Glutamatergic neuron (in vitro differentiated cells): ENCODE measurements around the gene BCL2. TPM values are rescaled to one million over a fixed set of nuclear protein-coding genes. Genes with fewer than 3 reads are reported as not detected.
A peak's percentile ranks its signal among the peaks of the same experiment; 100 is the strongest.

Experiments used
- DNase-seq: peaks from one replicate; pipeline ENCODE4 v3.0.0; 2022
- H3K27ac Mint-ChIP-seq: one replicate; pipeline ENCODE4 v1.8.0; 2020; ENCODE audit warnings: mild to moderate bottlenecking, mixed read lengths, inconsistent platforms; ENCODE audit not compliant: unreplicated experiment
- H3K27me3 Mint-ChIP-seq: one replicate; pipeline ENCODE4 v1.8.0; 2020; ENCODE audit warnings: mild to moderate bottlenecking, moderate library complexity, mixed read lengths, inconsistent platforms; ENCODE audit not compliant: unreplicated experiment
- H3K36me3 Mint-ChIP-seq: one replicate; pipeline ENCODE4 v1.8.0; 2020; ENCODE audit warnings: mild to moderate bottlenecking, mixed read lengths, inconsistent platforms; ENCODE audit not compliant: unreplicated experiment
- H3K4me1 Mint-ChIP-seq: one replicate; pipeline ENCODE4 v1.8.0; 2020; ENCODE audit warnings: mild to moderate bottlenecking, low read depth, mixed read lengths, inconsistent platforms; ENCODE audit not compliant: unreplicated experiment
- H3K4me3 Mint-ChIP-seq: one replicate; pipeline ENCODE4 v1.8.0; 2020; ENCODE audit warnings: mild to moderate bottlenecking, mixed read lengths, inconsistent platforms; ENCODE audit not compliant: unreplicated experiment
- H3K9me3 Mint-ChIP-seq: one replicate; pipeline ENCODE4 v1.8.0; 2020; ENCODE audit warnings: mild to moderate bottlenecking, moderate library complexity, mixed read lengths, inconsistent platforms; ENCODE audit not compliant: unreplicated experiment
- total RNA-seq: library from RNA; stranded (reverse); fragmentation: NEBNext Ultra II Directional; extraction: Animal tissue kit (Norgen Biotek cat#: 25700); gene quantifications from one replicate; pipeline ENCODE4 v1.2.1, GENCODE V29; 2021; ENCODE audit not compliant: unreplicated experiment
- TF ChIP-seq, protein P1 (sequence below): fragments of 200-600 bp; sonication (generic); IDR thresholded peaks from one replicate; pipeline ENCODE4 v1.5.0; 2021; ENCODE audit not compliant: partially characterized antibody, unreplicated experiment

BCL2 gene
- total RNA-seq, 1 donor from 2014 or later = 6.8 TPM

DNA sequence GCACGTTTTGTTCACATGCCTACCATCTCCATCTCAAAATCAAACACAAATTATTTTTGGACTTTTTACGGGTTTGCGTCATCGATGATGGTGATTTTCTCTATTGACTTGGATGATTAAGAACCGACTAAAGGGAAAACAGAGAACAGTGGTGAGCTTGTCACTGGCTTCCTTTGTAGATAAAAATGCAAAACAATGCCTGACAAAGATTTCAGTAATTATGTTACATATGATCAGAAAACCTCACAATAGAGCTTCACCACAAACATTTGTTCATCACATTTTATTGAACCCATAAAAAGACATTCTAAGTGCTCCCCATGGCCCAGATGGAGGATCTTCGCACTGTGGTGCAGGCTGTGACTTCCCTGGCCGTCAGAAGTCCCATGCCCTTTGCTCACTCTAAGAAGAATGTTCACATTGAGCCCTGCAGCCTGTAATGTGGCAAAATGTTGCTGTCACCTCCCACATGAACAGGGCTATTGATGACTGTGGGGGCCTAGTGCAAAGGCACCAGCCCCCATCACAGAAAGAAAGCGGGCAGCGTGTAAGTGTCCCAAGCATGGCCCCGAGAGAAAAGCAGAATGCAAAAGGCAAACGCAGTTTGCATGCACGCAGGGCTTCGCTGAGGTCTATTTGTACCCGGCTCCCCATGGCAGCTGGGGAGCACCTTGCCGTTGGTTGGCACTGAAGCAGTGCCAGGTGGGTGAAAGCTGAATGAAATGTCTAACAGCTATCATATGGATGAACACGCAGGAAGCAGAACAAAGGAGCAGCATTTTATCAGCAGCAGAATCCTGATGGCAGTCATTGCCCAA is 60.6 kb downstream of the BCL2 start:
- Mint-ChIP-seq H3K4me3 (peak overlapping the region; percentile 60), H3K9me3 (peaks cover 5% of the 10 kb centered on the region), H3K36me3 (peaks cover 4% of the 10 kb centered on the region), H3K27ac (peak overlapping the region; percentile 75), H3K4me1 (peaks cover 34% of the 10 kb centered on the region), H3K27me3 (peaks cover 5% of the 10 kb centered on the region)
- TF ChIP-seq, protein P1, sequence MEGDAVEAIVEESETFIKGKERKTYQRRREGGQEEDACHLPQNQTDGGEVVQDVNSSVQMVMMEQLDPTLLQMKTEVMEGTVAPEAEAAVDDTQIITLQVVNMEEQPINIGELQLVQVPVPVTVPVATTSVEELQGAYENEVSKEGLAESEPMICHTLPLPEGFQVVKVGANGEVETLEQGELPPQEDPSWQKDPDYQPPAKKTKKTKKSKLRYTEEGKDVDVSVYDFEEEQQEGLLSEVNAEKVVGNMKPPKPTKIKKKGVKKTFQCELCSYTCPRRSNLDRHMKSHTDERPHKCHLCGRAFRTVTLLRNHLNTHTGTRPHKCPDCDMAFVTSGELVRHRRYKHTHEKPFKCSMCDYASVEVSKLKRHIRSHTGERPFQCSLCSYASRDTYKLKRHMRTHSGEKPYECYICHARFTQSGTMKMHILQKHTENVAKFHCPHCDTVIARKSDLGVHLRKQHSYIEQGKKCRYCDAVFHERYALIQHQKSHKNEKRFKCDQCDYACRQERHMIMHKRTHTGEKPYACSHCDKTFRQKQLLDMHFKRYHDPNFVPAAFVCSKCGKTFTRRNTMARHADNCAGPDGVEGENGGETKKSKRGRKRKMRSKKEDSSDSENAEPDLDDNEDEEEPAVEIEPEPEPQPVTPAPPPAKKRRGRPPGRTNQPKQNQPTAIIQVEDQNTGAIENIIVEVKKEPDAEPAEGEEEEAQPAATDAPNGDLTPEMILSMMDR = no peak
- no peak for DNase-seq

DNA sequence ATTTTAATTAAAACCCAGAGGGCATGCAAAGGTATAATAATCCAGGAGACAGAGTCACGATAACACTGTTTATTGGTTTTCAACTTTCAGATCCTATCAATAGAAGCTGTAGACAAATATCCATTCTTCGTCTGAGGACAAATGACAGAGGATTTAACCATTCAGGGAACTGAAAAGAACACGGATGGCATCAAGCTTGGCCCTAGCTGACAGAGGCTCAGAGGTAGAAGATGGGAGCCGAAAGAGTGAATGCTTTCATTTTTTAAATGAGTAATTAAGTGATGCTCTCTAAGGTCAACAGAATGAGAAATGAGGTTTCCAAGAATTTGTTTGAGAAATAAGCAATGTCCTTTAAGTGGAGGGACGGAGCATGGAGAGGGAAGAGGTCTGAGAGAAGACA is 62.1 kb downstream of the BCL2 start:
- peaks cover 31% of the 10 kb centered on the region for H3K4me1 Mint-ChIP-seq
- peaks cover 5% of the 10 kb centered on the region for H3K27me3 Mint-ChIP-seq
- DNase-seq = no peak
- H3K36me3 Mint-ChIP-seq = peaks cover 7% of the 10 kb centered on the region
- TF ChIP-seq, protein P1 = no peak
- no peak overlapping the region for H3K27ac Mint-ChIP-seq
- peaks cover 5% of the 10 kb centered on the region for H3K9me3 Mint-ChIP-seq
- H3K4me3 Mint-ChIP-seq = peak overlapping the region; percentile 12

DNA sequence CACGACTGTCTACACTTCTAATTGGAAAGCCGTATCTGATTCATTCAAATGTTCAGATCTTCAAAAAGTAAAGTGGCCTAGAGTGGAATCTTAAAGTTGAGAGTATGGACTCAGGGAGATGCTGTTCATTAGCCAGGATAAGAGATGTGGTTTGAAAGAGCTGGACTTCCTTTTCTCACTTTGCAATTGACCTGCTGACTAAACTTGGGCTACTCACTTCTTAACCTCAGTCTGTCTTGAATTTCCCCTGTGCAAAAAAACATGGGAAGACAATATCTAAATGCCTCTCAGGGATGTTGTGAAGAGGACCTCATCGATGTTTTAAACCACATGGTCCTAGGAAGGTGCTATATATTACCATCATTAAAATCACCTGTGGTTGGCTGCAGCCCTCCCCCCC is 64.1 kb downstream of the BCL2 start:
- Mint-ChIP-seq H3K9me3 (peaks cover 5% of the 10 kb centered on the region), H3K4me3 (no peak overlapping the region), H3K36me3 (peaks cover 5% of the 10 kb centered on the region), H3K27ac (no peak overlapping the region), H3K27me3 (peaks cover 3% of the 10 kb centered on the region), H3K4me1 (peaks cover 23% of the 10 kb centered on the region)
- no peak for DNase-seq
- TF ChIP-seq, protein P1 = no peak

DNA sequence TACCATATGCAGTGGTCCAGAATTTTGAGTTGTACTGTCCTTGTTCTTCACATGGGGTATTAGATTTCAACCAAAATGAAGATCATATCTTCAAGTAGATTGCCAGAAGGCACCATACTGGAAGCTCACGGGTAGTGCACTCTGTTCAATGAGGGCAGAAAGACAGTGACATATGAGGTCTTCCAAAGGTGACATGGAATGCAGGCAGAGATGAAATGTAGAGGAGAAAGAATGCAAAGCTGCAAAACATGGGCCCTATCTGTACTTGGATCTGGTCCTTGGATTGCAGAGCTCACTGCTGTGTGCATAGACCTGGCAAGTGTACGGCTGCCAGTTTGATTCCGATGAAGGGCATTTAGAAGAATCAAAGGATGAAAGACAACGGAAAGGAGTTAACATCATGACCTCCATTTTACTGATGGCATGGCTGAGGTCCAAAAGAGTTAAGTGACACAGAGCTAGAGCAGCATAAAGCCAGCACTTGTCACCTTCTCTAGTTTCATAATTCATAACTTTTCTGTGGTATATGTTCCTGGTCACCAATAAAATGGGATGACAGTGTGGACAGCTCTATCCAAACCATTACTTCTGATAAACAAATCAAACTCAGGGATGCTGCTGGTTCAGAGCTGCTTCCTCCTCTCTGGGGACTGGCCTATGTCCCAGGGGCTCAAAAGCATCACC is 64.7 kb downstream of the BCL2 start:
- no peak overlapping the region for H3K4me3 Mint-ChIP-seq
- H3K27me3 Mint-ChIP-seq = peaks cover 3% of the 10 kb centered on the region
- peaks cover 18% of the 10 kb centered on the region for H3K4me1 Mint-ChIP-seq
- no peak for DNase-seq
- TF ChIP-seq, protein P1 = no peak
- no peaks in the 10 kb centered on the region for H3K9me3 Mint-ChIP-seq
- H3K27ac Mint-ChIP-seq = no peak overlapping the region
- H3K36me3 Mint-ChIP-seq = peaks cover 5% of the 10 kb centered on the region
